Measurements from ENCODE around the gene ZBTB22. TPM values are rescaled to one million over a fixed set of nuclear protein-coding genes. Genes with fewer than 3 reads are reported as not detected.
A peak's percentile ranks its signal among the peaks of the same experiment; 100 is the strongest.
"Not testable (repeated sequence)": the region's sequence is repeated elsewhere in the genome, so short reads cannot be mapped to it uniquely, and the experiment has no call there.

Gene ZBTB22, protein sequence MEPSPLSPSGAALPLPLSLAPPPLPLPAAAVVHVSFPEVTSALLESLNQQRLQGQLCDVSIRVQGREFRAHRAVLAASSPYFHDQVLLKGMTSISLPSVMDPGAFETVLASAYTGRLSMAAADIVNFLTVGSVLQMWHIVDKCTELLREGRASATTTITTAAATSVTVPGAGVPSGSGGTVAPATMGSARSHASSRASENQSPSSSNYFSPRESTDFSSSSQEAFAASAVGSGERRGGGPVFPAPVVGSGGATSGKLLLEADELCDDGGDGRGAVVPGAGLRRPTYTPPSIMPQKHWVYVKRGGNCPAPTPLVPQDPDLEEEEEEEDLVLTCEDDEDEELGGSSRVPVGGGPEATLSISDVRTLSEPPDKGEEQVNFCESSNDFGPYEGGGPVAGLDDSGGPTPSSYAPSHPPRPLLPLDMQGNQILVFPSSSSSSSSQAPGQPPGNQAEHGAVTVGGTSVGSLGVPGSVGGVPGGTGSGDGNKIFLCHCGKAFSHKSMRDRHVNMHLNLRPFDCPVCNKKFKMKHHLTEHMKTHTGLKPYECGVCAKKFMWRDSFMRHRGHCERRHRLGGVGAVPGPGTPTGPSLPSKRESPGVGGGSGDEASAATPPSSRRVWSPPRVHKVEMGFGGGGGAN
- 10.9 TPM for total RNA-seq

DNA sequence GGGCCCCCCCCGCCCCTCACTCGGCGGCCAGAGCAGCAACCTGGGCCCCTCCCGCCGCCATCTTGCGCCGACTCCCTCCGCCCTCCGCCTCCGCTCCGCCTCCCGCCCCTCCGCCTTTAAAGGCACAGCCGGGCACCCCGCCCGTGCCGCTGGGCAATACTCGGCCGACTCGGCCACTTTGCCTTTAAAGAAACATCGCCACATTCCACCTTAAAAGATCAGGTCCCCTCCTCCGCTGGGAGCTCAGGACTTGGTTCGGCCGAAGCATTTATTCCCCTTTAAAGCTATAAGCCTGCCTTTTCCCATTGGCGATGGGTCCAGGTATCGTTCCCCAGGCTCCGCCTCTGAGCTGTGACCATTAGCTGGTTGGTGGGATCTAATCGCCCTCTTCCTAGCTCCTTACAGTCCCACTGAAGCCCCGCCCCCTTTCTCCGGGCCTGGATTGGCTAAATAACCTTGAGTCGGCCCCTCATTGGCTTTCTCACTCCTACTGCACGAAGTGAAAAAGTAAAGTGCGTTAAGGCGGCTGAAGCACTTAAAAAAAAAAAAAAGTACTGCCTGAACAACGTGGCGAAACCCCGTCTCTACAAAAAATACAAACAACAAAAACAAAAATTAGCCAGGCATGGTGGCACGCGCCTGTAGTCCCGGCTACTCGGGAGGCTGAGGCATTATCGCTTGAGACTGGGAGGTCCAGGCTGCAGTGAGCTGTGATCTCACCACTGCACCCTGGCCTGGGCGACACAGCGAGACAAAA, at the start of gene ZBTB22:
TSS of gene ZBTB22 (minus strand) at position 76 of the 757 bp plus-strand sequence. CDS start 828 bp downstream, outside the sequence.
- peak; percentile 98 for DNase-seq

DNA sequence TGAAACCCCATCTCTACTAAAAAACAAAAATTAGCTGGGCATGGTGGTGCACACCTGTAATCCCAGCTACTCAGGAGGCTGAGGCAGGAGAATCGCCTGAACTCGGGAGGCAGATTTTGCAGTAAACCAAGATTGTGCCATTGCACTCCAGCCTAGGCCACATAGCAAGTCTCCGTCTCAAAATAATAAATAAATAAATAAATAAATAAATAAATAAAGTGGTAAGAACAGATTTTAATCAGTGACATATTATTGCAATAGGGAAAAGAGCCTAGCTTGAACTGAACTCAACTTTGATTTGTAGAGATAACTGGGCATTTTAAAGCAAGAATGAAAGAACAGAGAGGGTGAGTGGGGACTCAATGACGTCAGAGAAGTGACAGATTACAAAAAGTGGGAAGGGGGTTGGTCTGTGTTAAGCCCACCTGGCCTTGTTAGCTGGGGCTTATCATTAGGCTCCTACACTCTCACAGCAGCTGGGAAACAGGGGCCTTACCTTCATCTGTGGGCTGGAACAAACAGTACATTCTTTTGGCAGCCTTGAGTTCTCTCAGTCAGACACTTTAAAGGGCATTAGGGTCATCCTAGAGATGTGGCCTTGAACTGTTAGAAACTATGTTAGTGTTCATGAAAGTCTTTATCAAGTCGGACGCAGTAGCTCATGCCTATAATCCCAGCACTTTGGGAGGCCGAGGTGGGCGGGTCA, 49.6 kb upstream of the ZBTB22 start:
- no peak for DNase-seq

DNA sequence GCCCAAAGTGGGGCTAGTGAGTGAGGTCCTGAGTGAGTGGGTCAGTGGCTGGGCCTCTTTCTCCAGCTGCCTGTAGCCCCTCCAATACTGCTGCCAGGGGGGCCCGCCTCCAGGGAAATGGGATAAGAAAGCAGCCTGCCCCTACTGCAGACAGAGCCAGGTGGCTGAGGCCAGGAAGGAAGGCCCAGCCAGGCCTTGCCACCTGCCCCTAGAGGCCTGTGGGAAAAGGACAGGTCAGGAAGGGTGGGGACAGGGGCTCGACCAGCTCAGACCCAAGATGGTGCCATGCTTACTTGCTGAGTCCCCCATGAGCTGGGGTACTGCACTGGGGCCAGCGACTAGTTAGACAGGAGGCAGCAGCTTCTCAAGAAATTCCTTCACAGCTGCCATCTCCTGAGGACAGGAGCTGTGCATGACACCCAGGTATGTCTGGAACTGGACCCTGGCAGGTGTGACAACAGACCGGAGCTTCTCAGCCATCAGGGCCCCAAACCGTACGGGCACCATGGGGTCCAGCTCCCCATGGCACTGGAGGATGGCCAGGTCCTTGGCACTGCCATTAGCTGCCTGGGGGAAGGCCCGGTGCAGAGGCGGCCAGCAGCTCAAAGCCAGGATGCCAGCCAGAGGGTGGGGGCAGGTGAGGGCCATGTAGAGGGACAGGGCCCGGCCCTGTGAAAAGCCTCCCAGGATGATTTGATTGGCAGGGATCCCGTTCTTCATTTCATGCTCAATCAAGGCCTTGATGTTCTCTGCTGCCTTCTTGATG, 47.8 kb upstream of the ZBTB22 start:
- DNase-seq = not testable (repeated sequence)

DNA sequence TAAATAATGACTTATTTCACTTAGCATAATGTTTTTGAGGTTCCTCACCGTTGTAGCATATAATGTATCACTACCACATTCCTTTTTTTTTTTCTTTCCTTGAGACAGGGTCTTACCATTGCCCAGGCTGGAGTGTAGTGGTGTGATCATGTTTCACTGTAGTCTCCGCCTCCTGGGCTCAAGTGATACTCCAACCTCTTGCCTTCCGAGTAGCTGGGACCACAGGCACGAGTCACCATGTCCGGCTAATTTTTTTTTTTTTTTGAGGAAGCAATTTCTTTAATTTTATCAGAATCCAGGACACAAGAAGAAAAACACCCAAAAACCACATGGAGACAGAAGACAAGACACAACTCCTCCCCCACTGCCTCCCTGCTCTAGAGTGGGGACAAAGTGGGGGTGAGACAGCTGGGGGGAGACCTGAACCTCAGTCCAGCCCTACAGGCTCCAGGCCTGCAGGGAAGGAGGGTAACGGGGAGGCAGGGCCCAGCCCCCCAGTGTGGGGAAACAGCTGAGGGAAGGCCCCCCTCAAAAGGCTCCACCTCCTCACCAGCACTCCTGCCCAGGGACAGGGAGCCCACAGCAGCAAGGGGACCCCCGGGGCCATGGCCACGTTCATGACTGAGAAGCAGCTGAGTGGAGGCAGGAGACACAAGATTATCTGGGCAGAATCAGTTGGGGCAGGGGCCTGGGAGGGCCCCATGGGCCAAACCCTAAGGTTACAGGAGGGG, 47.1 kb upstream of the ZBTB22 start:
- not testable (repeated sequence) for DNase-seq

DNA sequence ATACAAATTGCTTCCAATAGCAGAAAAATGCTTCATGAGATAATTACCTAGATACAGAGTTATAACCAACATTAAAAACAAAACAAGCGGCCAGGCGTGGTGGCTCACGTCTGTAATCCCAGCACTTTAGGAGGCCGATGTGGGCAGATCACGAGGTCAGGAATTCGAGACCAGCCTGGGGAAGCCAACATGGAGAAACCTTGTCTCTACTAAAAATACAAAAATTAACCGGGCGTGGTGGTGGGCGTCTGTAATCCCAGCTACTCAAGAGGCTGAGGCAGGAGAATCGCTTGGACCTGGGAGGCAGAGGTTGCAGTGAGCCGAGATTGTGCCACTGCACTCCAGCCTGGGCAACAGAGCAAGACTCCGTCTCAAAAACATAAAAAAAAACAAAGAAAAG, 45.9 kb upstream of the ZBTB22 start:
- DNase-seq = not testable (repeated sequence)

DNA sequence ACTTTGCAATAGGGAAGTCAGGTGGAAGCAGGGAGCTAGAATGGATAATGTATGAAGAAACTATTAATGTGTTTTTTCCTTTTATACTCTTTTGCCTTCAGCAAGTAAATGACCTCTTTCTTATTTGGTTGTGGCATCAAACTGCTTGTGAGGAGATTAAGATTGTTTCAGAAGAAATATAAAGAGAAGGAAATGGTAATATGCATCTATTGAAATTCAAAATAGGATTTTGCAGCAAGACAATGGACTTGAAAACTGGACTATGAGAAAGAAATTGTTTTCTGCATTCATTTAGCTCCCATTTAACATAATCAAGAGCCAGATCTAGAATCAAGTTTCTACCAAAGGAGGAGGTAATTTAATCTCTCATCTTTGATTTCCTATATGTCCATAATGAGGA, 41.8 kb upstream of the ZBTB22 start:
- no peak for DNase-seq

DNA sequence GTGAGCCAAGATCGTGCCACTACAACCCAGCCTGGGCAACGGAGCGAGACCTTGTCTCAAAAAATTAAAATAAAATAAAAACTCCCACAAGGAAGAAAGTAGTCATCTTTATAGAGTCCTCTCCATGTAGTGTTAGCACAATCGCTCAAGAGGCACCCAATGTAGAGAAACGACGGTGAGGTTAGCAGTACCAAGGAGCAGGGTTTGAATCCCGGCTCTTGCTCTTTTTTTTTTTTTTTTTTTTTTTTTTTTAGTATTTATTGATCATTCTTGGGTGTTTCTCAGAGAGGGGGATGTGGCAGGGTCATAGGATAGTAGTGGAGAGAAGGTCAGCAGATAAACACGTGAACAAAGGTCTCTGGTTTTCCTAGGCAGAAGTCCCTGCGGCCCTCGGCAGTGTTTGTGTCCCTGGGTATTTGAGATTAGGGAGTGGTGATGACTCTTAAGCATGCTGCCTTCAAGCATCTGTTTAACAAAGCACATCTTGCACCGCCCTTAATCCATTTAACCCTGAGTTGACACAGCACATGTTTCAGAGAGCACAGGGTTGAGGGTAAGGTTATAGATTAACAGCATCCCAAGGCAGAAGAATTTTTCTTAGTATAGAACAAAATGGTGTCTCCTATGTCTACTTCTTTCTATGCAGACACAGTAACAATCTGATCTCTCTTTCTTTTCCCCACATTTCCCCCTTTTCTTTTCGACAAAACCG, 39.8 kb upstream of the ZBTB22 start:
- not testable (repeated sequence) for DNase-seq

DNA sequence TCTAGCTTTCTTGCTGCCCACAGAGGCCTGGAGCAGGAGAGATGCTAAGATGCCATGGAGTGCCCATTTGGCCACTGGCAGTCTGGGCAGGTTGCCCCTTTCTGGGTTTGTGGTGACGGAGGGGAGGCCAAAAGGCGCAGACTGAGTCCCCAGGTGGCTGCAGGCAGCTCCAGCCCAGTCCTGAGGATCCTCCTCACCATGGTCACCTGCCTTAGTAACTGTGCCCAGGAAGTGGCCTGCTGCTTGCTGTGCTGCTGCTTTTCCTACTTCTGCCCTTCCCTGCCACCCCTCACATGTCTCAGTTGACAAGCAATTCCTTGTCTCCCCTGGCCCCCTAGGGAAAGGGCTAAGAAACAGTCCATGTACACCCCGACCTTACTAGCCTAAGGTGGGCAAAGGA, 38.8 kb upstream of the ZBTB22 start:
- DNase-seq = no peak

DNA sequence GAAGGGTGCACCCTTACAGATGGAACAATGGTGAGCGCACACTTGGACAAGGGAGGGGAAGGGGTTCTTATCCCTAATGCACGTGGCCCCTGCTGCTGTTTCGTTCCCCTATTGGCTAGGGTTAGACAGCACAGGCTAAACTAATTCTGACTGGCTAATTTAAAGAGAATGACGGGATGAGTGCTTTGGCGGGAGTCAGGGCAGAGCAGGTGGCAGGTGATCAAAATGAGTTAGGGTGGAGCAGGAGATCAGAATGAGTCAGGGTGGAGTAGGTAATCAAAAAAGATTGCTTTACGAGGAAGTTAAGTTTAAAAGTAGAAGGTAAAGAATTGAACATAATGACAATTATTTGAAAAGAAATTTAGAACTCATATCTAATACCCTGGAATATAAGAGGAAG, 38.3 kb upstream of the ZBTB22 start:
- DNase-seq = not testable (repeated sequence)

DNA sequence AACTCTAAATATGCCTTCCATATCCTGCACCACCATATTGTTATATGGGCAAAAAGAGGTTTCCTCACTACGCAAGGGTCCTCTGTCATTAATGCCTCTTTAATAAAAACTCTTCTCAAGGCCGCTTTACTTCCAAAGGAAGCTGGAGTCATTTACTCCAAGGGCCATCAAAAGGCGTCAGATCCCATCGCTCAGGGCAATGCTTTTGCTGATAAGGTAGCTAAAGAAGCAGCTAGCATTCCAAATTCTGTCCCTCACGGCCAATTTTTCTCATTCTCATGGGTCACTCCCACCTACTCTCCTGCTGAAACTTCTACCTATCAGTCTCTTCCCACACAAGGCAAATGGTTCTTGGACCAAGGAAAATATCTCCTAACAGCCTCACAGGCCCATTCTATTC, 30.3 kb upstream of the ZBTB22 start:
- no peak for DNase-seq

DNA sequence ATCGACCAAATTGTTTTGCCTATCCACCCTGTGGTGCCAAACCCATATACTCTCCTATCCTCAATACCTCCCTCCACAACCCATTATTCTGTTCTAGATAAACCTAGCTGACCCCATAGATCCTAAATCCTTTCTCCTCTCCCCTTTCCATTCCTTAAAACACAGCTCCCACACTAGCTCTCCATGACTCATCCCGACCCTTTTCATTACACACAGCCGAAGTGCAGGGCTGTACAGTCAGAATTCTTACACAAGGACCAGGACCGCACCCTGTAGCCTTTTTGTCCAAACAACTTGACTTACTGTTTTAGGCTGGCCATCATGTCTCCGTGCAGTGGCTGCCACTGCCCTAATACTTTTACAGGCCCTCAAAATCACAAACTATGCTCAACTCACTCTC, 29.4 kb upstream of the ZBTB22 start:
- DNase-seq = not testable (repeated sequence)

DNA sequence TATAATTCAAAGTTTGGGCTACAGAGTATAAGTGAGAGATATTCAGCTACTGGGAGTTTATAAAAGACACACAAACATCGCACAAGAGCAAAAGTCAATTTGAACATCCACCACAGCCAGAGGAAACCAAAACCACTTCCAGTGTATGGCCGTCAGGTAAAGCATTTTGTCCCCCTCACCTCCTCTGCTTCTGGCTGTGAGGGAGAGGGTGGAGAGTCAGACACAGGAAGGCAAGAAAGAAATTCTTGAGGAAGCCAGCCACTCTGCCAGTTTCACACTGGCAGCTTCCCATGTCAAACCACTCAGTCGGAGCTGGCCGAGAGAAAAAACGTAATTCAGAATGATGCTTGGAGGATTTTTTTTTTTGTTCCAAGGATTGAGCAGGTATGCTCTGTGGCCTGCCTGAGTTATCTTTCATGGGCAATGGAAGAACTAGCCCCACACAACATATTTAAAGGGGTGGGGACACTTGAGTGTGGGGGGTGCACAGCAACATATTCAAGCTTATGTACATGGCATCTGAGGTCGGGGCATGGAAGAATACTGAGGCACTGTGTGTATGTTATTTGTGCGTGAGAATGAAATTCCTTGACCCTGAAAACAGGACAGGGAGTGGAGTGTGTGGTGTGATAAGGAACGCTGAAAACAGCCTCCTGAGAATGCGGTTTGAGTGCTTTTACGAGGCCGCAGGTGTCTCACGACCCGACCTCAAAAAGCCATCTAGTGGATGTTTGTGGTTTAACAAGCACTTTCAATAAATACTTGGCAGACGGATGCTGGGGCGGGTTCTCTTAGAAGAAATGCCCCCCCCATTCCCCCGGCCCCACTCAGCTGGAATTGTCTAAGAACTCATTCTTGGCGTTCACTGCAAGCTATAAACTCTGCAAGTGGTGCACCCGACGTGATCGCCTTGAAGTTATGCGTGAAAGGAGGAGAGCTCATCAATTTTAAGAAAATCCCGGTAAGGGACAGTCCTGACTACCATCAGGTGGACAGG, 27.5 kb upstream of the ZBTB22 start:
- DNase-seq = peak; percentile 61

DNA sequence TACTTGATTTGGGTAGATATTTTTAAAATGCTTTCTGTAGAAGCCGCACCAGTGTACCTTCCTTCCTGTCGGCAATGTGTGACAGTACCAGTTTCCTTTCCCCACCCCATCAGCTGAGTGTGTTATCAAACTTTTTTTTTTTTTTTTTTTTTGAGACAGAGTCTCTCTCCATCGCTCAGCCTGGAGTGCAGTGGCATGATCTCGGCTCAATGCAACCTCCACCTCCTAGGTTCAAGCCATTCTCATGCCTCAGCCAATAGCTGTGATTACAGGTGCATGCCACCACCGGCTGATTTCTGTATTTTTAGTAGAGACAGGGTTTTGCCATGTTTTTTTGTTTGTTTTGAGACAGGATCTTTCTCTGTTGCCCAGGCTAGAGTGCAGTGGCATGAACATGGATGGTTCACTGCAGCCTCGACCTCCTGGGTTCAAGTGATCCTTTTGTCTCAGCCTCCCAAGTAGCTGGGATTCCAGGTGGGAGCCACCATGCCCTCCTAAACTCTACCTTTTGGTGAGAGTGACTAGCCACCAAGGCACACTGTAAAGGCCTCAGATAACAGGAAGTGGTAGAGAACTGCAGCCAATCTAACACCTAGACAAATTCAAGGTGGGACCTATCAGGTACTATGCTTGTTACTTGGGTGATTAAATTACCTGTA, 26.5 kb upstream of the ZBTB22 start:
- no peak for DNase-seq

DNA sequence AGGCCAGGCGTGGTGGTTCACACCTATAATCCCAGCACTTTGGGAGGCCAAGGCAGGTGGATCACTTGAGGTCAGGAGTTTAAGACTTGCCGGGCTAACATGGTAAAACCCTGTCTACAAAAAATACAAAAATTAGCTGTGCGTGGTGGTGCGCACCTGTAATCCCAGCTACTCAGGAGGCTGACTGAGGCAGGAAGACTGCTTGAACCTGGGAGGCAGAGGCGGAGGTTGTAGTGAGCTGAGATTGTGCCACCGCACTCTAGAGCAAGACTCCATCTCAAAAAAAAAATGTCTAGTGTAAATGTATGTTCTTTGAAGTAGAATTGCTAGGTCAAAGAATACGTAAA, 26.0 kb upstream of the ZBTB22 start:
- not testable (repeated sequence) for DNase-seq

DNA sequence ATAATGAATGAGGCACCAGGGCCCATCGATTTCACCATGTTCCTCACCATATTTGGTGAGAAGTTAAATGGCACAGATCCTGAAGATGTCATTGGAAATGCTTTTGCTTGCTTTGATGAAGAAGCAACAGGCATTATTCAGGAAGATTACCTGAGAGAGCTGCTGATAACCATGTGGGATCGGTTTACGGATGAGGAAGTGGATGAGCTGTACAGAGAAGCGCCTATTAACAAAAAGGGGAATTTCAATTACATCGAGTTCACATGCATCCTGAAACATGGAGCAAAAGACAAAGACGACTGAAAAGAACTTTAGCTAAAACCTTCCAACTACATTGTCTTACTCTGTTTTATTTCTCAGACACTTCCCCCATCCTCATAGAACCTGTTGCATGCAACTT, 21.6 kb upstream of the ZBTB22 start:
- DNase-seq = no peak

DNA sequence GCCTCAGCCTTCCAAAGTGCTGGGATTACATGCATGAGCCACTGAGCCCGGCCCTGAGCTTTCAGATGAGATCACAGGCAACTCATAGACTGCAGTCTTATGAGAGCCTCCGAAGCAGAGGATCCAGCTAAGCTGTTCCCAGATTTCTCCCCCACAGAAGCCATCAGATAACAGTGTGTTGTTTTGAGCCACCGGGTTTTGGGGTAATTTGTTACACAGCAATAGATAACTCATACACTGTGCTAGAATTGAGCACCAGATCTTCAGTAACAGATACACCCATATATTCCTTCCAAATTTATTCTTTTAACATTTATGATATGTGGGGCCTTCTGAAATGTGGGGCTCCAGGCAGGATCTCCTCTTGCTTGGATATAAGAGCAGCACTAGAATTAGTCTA, 19.0 kb upstream of the ZBTB22 start:
- no peak for DNase-seq

DNA sequence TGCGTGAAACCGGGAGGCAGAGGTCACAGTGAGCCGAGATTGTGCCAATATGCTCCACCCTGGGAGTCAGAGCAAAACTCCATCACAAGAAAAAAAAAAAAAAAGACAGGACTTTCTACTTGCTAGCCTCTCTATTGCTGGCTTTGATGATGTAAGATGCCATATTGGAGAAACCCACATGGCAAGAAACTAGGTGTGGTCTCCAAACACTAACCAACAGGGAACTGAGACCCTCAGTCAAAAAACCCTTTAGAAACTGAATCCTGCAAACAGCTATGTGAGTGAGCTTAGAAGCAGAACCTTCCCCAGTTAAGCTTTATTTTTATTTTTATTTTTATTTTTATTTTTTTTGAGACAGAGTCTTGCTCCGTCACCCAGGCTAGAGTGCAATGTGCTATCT, 18.4 kb upstream of the ZBTB22 start:
- DNase-seq = no peak

DNA sequence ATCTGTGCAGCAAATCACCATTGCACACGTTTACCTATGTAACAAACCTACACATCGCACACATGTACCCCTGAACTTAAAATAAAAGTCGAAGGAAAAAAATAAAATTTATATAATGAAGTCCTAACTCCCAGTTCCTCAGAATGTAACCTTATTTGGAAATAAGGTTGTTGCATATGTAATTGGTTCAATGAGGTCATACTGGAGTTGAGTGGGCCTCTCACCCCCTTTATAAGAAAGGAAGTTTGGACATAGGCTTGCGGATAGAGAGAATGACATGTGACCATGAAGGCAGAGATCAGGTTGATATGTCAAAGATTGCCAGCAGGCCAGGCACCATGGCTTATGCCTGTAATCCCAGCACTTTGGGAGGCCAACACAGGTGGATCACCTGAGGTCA, 16.1 kb upstream of the ZBTB22 start:
- no peak for DNase-seq

DNA sequence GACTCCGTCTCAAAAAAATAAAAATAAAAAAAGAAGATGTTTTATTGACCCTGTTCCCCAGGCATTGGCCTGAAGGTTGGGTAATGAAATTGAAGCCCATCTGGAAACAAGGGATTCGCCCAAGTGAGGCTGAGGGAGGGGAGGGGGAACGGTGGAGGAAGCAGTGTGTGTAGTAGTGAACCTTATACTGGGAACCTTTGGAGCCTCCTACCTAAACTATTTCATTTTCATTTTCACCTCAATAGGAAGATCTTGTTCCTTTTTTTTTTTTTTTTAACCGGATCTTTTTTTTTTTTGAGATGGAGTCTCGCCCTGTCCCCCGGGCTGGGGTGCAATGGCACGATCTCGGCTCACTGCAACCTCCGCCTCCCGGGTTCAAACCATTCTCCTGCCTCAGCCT, 13.2 kb upstream of the ZBTB22 start:
- DNase-seq = no peak

Data from skin of body (tissue), 2 donors.